Smooth muscle cell of the umbilical artery (primary cell): ENCODE data around the gene TATDN2. TPM values are rescaled to one million over a fixed set of nuclear protein-coding genes. Genes with fewer than 3 reads are reported as not detected.

Source experiments
- total RNA-seq: library from RNA; depleted of rRNA; stranded (reverse); fragments of >200 nt; gene quantifications from 2 replicates; pipeline ENCODE4 v1.2.3, GENCODE V29; 2014

Gene TATDN2
- total RNA-seq = 9.2 and 18.2 TPM in 2 replicates

GRCh38 chr3:10248184-10248983 lies at the start of gene TATDN2:
TATDN2 (plus strand) TSS chr3:10248459; CDS start chr3:10249201, 742 bp downstream.

GRCh38 chr3:10292505-10293419 lies 44.5 kb downstream of the TATDN2 start, which contains the start of gene GHRL:
GHRL (minus strand) TSS chr3:10292947; CDS start chr3:10290180, 2,767 bp downstream.

Other genes starting within 250 kb of the TATDN2 start
- 3.0 and 12.1 TPM in 2 replicates for gene FANCD2, start 222.0 kb upstream of the TATDN2 start, total RNA-seq
- not detected in 2 replicates for gene FANCD2OS, start 140.2 kb upstream of the TATDN2 start, total RNA-seq
- gene BRK1, start 132.8 kb upstream of the TATDN2 start, total RNA-seq = 89.8 and 101 TPM in 2 replicates
- 35.3 and 37.3 TPM in 2 replicates for gene VHL, start 106.7 kb upstream of the TATDN2 start, total RNA-seq
- gene IRAK2, start 83.5 kb upstream of the TATDN2 start, total RNA-seq = 8.0 and 12.9 TPM in 2 replicates
- not detected in 2 replicates for gene GHRL, start 44.5 kb downstream of the TATDN2 start, total RNA-seq
- 309 and 391 TPM in 2 replicates for gene SEC13, start 72.7 kb downstream of the TATDN2 start, total RNA-seq